Fibroblast of pulmonary artery (primary cell): ENCODE results near the gene PCBP2.

Experiments used
- DNase-seq: peaks from one replicate; pipeline ENCODE4 v3.0.0-alpha.2; 2010; ENCODE audit warnings: low read depth
- H3K4me3 ChIP-seq: replicated peaks from 2 replicates; pipeline ENCODE4 v1.5.1; 2011; ENCODE audit warnings: low read depth, mild to moderate bottlenecking, control low read depth, low read length, moderate library complexity
- CTCF ChIP-seq: IDR thresholded peaks from 2 replicates; pipeline ENCODE4 v1.5.1; 2011; ENCODE audit warnings: mild to moderate bottlenecking, control low read depth, low read length, inconsistent platforms; ENCODE audit errors: missing control alignments

Gene PCBP2

GRCh38 chr12:53515291-53515680 is 63.4 kb downstream of the PCBP2 start:
- DNase-seq = no peak
- TF ChIP-seq CTCF = no peak
- no peak overlapping the region for H3K4me3 ChIP-seq

GRCh38 chr12:53516758-53517455 is 65.0 kb downstream of the PCBP2 start:
- no peak for DNase-seq
- H3K4me3 ChIP-seq = no peak overlapping the region
- no peak for TF ChIP-seq CTCF

- TF ChIP-seq CTCF = no peak
- DNase-seq = peak; percentile 38
- H3K4me3 ChIP-seq = no peak overlapping the region
These were observed 66.5 kb downstream of the PCBP2 start for GRCh38 chr12:53518381-53518780.

- DNase-seq = no peak
- no peak for TF ChIP-seq CTCF
- no peak overlapping the region for H3K4me3 ChIP-seq
These were observed 71.2 kb downstream of the PCBP2 start for GRCh38 chr12:53523131-53523530.

- no peak for TF ChIP-seq CTCF
- no peak overlapping the region for H3K4me3 ChIP-seq
- DNase-seq = no peak
These were observed 72.6 kb downstream of the PCBP2 start for GRCh38 chr12:53524476-53524875.

- no peak for DNase-seq
- H3K4me3 ChIP-seq = no peak overlapping the region
- no peak for TF ChIP-seq CTCF
These were observed 78.2 kb downstream of the PCBP2 start for GRCh38 chr12:53530061-53530460.
